ENCODE results near the gene TNC. TPM values are rescaled to one million over a fixed set of nuclear protein-coding genes. Genes with fewer than 3 reads are reported as not detected.

TNC gene
- total and polyA plus RNA-seq, 8 donors, result 66.3 to 329 (median 109) TPM

- intact Hi-C loops (cut with DNase I), result no loop called here
- H3K4me1 ChIP-seq, result no peaks in the 10 kb centered on the region
- DNase-seq, result no peak
- no peaks in the 10 kb centered on the region for H3K36me3 ChIP-seq
- ATAC-seq, result no peak
- H3K9me3 ChIP-seq, result no peaks in the 10 kb centered on the region
- H3K27ac ChIP-seq, result no peak overlapping the region
- TF ChIP-seq CTCF (IDR thresholded peaks at IDR 0.05), result no peak
- H3K4me3 ChIP-seq, result no peak overlapping the region
- H3K27me3 ChIP-seq, result no peaks in the 10 kb centered on the region
These were observed 36.7 kb upstream of the TNC start for GRCh38 chr9:115154617-115155016.

GRCh38 chr9:115152281-115152820 is 34.4 kb upstream of the TNC start:
- intact Hi-C loops (cut with DNase I), result no loop called here
- H3K27ac ChIP-seq, result no peak overlapping the region

GRCh38 chr9:115148721-115149120 is 30.8 kb upstream of the TNC start:
- DNase-seq (no peak), ATAC-seq (no peak)
- Histone ChIP-seq H3K27me3 (no peaks in the 10 kb centered on the region), H3K4me1 (no peaks in the 10 kb centered on the region), H3K36me3 (no peaks in the 10 kb centered on the region), H3K9me3 (no peaks in the 10 kb centered on the region), H3K27ac (no peak overlapping the region), H3K4me3 (no peak overlapping the region)
- intact Hi-C loops (cut with DNase I), result no loop called here
- no peak for TF ChIP-seq CTCF (IDR thresholded peaks at IDR 0.05)

More at GRCh38 chr9:115152281-115152820, 34.4 kb upstream of the TNC start:
- Histone ChIP-seq H3K36me3 (no peaks in the 10 kb centered on the region), H3K4me3 (no peak overlapping the region), H3K4me1 (no peaks in the 10 kb centered on the region), H3K9me3 (no peaks in the 10 kb centered on the region), H3K27me3 (no peaks in the 10 kb centered on the region)
- no peak for TF ChIP-seq CTCF (IDR thresholded peaks at IDR 0.05)
- ATAC-seq, result no peak
- DNase-seq, result no peak

GRCh38 chr9:115146581-115147021 is 28.6 kb upstream of the TNC start:
- Histone ChIP-seq H3K9me3 (no peaks in the 10 kb centered on the region), H3K36me3 (no peaks in the 10 kb centered on the region), H3K27me3 (no peaks in the 10 kb centered on the region), H3K27ac (peak overlapping the region in 1 of 2 donors; percentile 29), H3K4me3 (no peak overlapping the region), H3K4me1 (no peaks in the 10 kb centered on the region)
- intact Hi-C loops (cut with DNase I), result no loop called here
- TF ChIP-seq CTCF (IDR thresholded peaks at IDR 0.05), result no peak
- ATAC-seq (peak; percentile 34), DNase-seq (no peak)

GRCh38 chr9:115144706-115145105 is 26.7 kb upstream of the TNC start:
- ATAC-seq (no peak), DNase-seq (no peak)
- intact Hi-C loops (cut with DNase I), result no loop called here
- TF ChIP-seq CTCF (IDR thresholded peaks at IDR 0.05), result no peak
- Histone ChIP-seq H3K36me3 (no peaks in the 10 kb centered on the region), H3K4me1 (no peaks in the 10 kb centered on the region), H3K27ac (no peak overlapping the region), H3K27me3 (no peaks in the 10 kb centered on the region), H3K9me3 (no peaks in the 10 kb centered on the region), H3K4me3 (no peak overlapping the region)

Measured in left lung (tissue), 10 donors.